ENCODE results near the gene B4GALT3. TPM values are rescaled to one million over a fixed set of nuclear protein-coding genes. Genes with fewer than 3 reads are reported as not detected.

Gene B4GALT3
- total and polyA plus RNA-seq, 9 of the 15 experiments (the other 6 are each of a cell fraction or from before 2014, with no cell fraction given): 31.2 to 103 (median 46.1) TPM

DNA sequence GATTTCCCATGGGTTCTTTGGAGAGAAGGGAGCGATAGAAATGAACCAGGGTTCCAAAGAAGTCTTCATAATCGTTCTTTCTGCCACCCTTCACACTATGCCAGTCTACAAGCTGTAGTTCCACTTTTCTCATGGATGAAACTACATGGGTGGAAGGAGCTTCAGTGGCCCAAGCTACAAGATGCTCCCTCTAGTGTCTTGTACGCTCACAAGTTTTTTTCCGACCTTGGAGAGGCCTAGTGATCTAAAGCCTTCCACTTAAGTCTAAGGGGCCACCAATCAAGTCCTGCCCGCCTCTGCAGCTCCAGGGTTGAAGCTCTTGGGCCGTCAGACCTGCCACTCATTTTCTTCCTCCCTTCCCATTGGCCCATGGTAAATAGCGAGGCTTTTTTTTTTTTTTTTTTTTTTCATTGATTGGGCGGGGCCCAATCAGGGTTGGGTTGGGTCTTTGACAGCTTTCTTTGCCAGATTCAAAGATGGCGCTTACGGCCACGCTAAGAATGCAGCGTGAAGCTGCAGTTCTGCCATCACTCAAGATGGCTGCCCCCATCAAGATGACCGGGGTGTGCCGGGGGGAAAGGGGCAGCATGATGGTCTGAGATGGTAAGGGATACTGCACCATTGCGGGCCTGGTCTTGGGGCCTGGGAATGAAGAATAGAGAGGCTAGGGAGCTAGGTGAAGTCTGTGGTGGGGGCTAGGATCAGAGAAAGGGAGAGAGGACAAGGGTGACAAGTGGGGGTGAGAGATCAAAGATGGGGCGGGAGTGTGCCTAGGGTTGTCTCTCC lies 48.4 kb upstream of the B4GALT3 start, which contains the start of gene TOMM40L (continued):
- TF ChIP-seq, protein P1, sequence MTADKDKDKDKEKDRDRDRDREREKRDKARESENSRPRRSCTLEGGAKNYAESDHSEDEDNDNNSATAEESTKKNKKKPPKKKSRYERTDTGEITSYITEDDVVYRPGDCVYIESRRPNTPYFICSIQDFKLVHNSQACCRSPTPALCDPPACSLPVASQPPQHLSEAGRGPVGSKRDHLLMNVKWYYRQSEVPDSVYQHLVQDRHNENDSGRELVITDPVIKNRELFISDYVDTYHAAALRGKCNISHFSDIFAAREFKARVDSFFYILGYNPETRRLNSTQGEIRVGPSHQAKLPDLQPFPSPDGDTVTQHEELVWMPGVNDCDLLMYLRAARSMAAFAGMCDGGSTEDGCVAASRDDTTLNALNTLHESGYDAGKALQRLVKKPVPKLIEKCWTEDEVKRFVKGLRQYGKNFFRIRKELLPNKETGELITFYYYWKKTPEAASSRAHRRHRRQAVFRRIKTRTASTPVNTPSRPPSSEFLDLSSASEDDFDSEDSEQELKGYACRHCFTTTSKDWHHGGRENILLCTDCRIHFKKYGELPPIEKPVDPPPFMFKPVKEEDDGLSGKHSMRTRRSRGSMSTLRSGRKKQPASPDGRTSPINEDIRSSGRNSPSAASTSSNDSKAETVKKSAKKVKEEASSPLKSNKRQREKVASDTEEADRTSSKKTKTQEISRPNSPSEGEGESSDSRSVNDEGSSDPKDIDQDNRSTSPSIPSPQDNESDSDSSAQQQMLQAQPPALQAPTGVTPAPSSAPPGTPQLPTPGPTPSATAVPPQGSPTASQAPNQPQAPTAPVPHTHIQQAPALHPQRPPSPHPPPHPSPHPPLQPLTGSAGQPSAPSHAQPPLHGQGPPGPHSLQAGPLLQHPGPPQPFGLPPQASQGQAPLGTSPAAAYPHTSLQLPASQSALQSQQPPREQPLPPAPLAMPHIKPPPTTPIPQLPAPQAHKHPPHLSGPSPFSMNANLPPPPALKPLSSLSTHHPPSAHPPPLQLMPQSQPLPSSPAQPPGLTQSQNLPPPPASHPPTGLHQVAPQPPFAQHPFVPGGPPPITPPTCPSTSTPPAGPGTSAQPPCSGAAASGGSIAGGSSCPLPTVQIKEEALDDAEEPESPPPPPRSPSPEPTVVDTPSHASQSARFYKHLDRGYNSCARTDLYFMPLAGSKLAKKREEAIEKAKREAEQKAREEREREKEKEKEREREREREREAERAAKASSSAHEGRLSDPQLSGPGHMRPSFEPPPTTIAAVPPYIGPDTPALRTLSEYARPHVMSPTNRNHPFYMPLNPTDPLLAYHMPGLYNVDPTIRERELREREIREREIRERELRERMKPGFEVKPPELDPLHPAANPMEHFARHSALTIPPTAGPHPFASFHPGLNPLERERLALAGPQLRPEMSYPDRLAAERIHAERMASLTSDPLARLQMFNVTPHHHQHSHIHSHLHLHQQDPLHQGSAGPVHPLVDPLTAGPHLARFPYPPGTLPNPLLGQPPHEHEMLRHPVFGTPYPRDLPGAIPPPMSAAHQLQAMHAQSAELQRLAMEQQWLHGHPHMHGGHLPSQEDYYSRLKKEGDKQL (CRISPR knock-in tag; IDR thresholded peaks at IDR 0.05; ENCODE audit: borderline replicate concordance): no peak
- TF ChIP-seq ZNF75A (CRISPR knock-in tag; IDR thresholded peaks at IDR 0.05) (no peak), KAT8 (IDR thresholded peaks at IDR 0.05; ENCODE audit: low read depth) (no peak), HDGF (IDR thresholded peaks at IDR 0.05) (no peak; the same call in 1 of the 2 replicates), ZNF354B (CRISPR knock-in tag; IDR thresholded peaks at IDR 0.05) (no peak), RFX1 (IDR thresholded peaks at IDR 0.05) (no peak), SMC3 (conservative IDR thresholded peaks at IDR 0.05; ENCODE audit: insufficient read depth, low read depth, low read length) (0 out of 2 replicates have a peak, but pooled peaks have one; percentile 33), BCOR (IDR thresholded peaks at IDR 0.05) (no peak), JUND (IDR thresholded peaks at IDR 0.05; ENCODE audit: borderline replicate concordance, low read depth, low read length) (peak; percentile 21; the same call in 1 of the 2 replicates), JUND (tag; IDR thresholded peaks at IDR 0.05; ENCODE audit: borderline replicate concordance, low read depth, low read length) (no peak; the same call in 2 of the 3 replicates), PHB (CRISPR knock-in tag; IDR thresholded peaks at IDR 0.05) (no peak), ZNF165 (CRISPR knock-in tag; IDR thresholded peaks at IDR 0.05; ENCODE audit: borderline replicate concordance) (no peak), SIN3B (IDR thresholded peaks at IDR 0.05; ENCODE audit: low read depth) (peak; percentile 68; the same call in 1 of the 2 replicates), BRCA1 (IDR thresholded peaks at IDR 0.05) (no peak), BRCA1 (CRISPR knock-in tag; IDR thresholded peaks at IDR 0.05) (no peak)
- TF ChIP-seq, protein P2, sequence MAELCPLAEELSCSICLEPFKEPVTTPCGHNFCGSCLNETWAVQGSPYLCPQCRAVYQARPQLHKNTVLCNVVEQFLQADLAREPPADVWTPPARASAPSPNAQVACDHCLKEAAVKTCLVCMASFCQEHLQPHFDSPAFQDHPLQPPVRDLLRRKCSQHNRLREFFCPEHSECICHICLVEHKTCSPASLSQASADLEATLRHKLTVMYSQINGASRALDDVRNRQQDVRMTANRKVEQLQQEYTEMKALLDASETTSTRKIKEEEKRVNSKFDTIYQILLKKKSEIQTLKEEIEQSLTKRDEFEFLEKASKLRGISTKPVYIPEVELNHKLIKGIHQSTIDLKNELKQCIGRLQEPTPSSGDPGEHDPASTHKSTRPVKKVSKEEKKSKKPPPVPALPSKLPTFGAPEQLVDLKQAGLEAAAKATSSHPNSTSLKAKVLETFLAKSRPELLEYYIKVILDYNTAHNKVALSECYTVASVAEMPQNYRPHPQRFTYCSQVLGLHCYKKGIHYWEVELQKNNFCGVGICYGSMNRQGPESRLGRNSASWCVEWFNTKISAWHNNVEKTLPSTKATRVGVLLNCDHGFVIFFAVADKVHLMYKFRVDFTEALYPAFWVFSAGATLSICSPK (IDR thresholded peaks at IDR 0.05; ENCODE audit: borderline replicate concordance): no peak
- TF ChIP-seq, protein P3, sequence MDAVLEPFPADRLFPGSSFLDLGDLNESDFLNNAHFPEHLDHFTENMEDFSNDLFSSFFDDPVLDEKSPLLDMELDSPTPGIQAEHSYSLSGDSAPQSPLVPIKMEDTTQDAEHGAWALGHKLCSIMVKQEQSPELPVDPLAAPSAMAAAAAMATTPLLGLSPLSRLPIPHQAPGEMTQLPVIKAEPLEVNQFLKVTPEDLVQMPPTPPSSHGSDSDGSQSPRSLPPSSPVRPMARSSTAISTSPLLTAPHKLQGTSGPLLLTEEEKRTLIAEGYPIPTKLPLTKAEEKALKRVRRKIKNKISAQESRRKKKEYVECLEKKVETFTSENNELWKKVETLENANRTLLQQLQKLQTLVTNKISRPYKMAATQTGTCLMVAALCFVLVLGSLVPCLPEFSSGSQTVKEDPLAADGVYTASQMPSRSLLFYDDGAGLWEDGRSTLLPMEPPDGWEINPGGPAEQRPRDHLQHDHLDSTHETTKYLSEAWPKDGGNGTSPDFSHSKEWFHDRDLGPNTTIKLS (IDR thresholded peaks at IDR 0.05; ENCODE audit: borderline replicate concordance, low read depth): no peak
- TF ChIP-seq, protein P4, sequence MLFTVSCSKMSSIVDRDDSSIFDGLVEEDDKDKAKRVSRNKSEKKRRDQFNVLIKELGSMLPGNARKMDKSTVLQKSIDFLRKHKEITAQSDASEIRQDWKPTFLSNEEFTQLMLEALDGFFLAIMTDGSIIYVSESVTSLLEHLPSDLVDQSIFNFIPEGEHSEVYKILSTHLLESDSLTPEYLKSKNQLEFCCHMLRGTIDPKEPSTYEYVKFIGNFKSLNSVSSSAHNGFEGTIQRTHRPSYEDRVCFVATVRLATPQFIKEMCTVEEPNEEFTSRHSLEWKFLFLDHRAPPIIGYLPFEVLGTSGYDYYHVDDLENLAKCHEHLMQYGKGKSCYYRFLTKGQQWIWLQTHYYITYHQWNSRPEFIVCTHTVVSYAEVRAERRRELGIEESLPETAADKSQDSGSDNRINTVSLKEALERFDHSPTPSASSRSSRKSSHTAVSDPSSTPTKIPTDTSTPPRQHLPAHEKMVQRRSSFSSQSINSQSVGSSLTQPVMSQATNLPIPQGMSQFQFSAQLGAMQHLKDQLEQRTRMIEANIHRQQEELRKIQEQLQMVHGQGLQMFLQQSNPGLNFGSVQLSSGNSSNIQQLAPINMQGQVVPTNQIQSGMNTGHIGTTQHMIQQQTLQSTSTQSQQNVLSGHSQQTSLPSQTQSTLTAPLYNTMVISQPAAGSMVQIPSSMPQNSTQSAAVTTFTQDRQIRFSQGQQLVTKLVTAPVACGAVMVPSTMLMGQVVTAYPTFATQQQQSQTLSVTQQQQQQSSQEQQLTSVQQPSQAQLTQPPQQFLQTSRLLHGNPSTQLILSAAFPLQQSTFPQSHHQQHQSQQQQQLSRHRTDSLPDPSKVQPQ (CRISPR knock-in tag; IDR thresholded peaks at IDR 0.05; ENCODE audit: borderline replicate concordance): no peak

Data from K562 (cell line).